Central memory CD8-positive, alpha-beta T cell (primary cell): ENCODE data around the gene CCM2L.

Experiments used
- ATAC-seq: fragments of 150-1000 bp; cut with Tn5 transposase; replicated peaks from 2 replicates; pipeline ENCODE4 v1.10.0; 2022; ENCODE audit warnings: mild to moderate bottlenecking, moderate FRiP score, moderate number of reproducible peaks; ENCODE audit not compliant: poor library complexity, severe bottlenecking; ENCODE audit errors: extremely low read depth
- DNase-seq, 2 donors: peaks; one replicate each; pipeline ENCODE4 v3.0.0; 2021; ENCODE audit warnings: low spot score in 2 of 2
- H3K27ac Mint-ChIP-seq: one replicate; pipeline ENCODE4 v1.8.0; 2022; ENCODE audit warnings: low read depth, mild to moderate bottlenecking, moderate library complexity, mixed read lengths
- H3K27me3 Mint-ChIP-seq: one replicate; pipeline ENCODE4 v1.8.0; 2022; ENCODE audit warnings: mixed read lengths
- H3K36me3 Mint-ChIP-seq: one replicate; pipeline ENCODE4 v1.8.0; 2022; ENCODE audit warnings: mild to moderate bottlenecking, moderate library complexity, mixed read lengths; ENCODE audit not compliant: insufficient read depth
- H3K4me1 Mint-ChIP-seq: one replicate; pipeline ENCODE4 v1.8.0; 2022; ENCODE audit warnings: mixed read lengths
- H3K4me3 Mint-ChIP-seq: one replicate; pipeline ENCODE4 v1.8.0; 2022; ENCODE audit warnings: mild to moderate bottlenecking, moderate library complexity, mixed read lengths
- H3K9me3 Mint-ChIP-seq: one replicate; pipeline ENCODE4 v1.8.0; 2022; ENCODE audit warnings: mixed read lengths

The CCM2L gene

GRCh38 chr20:32010101-32010500 lies at the start of gene CCM2L:
CCM2L (plus strand) TSS chr20:32010438; CDS start chr20:32010455, 17 bp downstream.
- DNase-seq (no peak), ATAC-seq (no peak)
- no peak within 1 kb of the TSS for H3K4me3 Mint-ChIP-seq
- no peak within 1 kb of the TSS for H3K27ac Mint-ChIP-seq
- peaks cover 6% of the 10 kb centered on the region for H3K4me1 Mint-ChIP-seq
- H3K36me3 Mint-ChIP-seq, result no peaks in the 10 kb centered on the region
- H3K27me3 Mint-ChIP-seq, result peaks cover 35% of the 10 kb centered on the region
- H3K9me3 Mint-ChIP-seq, result no peaks in the 10 kb centered on the region

GRCh38 chr20:31962761-31963160 lies 47.5 kb upstream of the CCM2L start:
- ATAC-seq, result no peak
- no peak for DNase-seq
- Mint-ChIP-seq H3K27ac (no peak overlapping the region), H3K27me3 (peaks cover 94% of the 10 kb centered on the region), H3K9me3 (no peaks in the 10 kb centered on the region), H3K4me3 (no peak overlapping the region), H3K4me1 (no peaks in the 10 kb centered on the region), H3K36me3 (no peaks in the 10 kb centered on the region)

GRCh38 chr20:31963889-31964288 lies 46.3 kb upstream of the CCM2L start:
- Mint-ChIP-seq H3K9me3 (no peaks in the 10 kb centered on the region), H3K4me1 (peaks cover 6% of the 10 kb centered on the region), H3K4me3 (no peak overlapping the region), H3K36me3 (peaks cover 2% of the 10 kb centered on the region), H3K27me3 (peaks cover 98% of the 10 kb centered on the region), H3K27ac (no peak overlapping the region)
- DNase-seq, result no peak
- no peak for ATAC-seq

GRCh38 chr20:31966991-31967655 lies 43.1 kb upstream of the CCM2L start:
- Mint-ChIP-seq H3K36me3 (peaks cover 4% of the 10 kb centered on the region), H3K4me1 (peaks cover 6% of the 10 kb centered on the region), H3K4me3 (peak overlapping the region; percentile 80), H3K27ac (no peak overlapping the region), H3K27me3 (peaks cover 94% of the 10 kb centered on the region), H3K9me3 (no peaks in the 10 kb centered on the region)
- ATAC-seq (no peak), DNase-seq (no peak)

GRCh38 chr20:31967830-31968249 lies 42.4 kb upstream of the CCM2L start, which contains the start of gene XKR7:
XKR7 (plus strand) TSS chr20:31968151; CDS start chr20:31968176, 25 bp downstream.
- peaks cover 4% of the 10 kb centered on the region for H3K36me3 Mint-ChIP-seq
- no peak for DNase-seq
- peaks cover 94% of the 10 kb centered on the region for H3K27me3 Mint-ChIP-seq
- H3K9me3 Mint-ChIP-seq, result no peaks in the 10 kb centered on the region
- no peak within 1 kb of the TSS for H3K27ac Mint-ChIP-seq
- peaks cover 6% of the 10 kb centered on the region for H3K4me1 Mint-ChIP-seq
- H3K4me3 Mint-ChIP-seq, result peak within 1 kb of the TSS; percentile 80
- ATAC-seq, result no peak

GRCh38 chr20:31968291-31969126 lies 41.7 kb upstream of the CCM2L start:
- no peak overlapping the region for H3K27ac Mint-ChIP-seq
- ATAC-seq, result peak; percentile 89
- peaks cover 6% of the 10 kb centered on the region for H3K4me1 Mint-ChIP-seq
- H3K9me3 Mint-ChIP-seq, result no peaks in the 10 kb centered on the region
- peak; percentile 75 to 88 for DNase-seq
- peaks cover 4% of the 10 kb centered on the region for H3K36me3 Mint-ChIP-seq
- H3K4me3 Mint-ChIP-seq, result peak overlapping the region; percentile 80
- peaks cover 95% of the 10 kb centered on the region for H3K27me3 Mint-ChIP-seq

- Mint-ChIP-seq H3K27ac (no peak overlapping the region), H3K36me3 (peaks cover 4% of the 10 kb centered on the region), H3K4me1 (peaks cover 6% of the 10 kb centered on the region), H3K4me3 (no peak overlapping the region), H3K27me3 (peaks cover 95% of the 10 kb centered on the region), H3K9me3 (no peaks in the 10 kb centered on the region)
- no peak for ATAC-seq
- DNase-seq, result no peak
These were observed 40.2 kb upstream of the CCM2L start for GRCh38 chr20:31969991-31970390.

- H3K36me3 Mint-ChIP-seq, result peaks cover 4% of the 10 kb centered on the region
- peaks cover 92% of the 10 kb centered on the region for H3K27me3 Mint-ChIP-seq
- no peak overlapping the region for H3K4me3 Mint-ChIP-seq
- no peak for DNase-seq
- H3K4me1 Mint-ChIP-seq, result peaks cover 6% of the 10 kb centered on the region
- no peak overlapping the region for H3K27ac Mint-ChIP-seq
- H3K9me3 Mint-ChIP-seq, result no peaks in the 10 kb centered on the region
- ATAC-seq, result no peak
These were observed 37.7 kb upstream of the CCM2L start for GRCh38 chr20:31972471-31973021.

- Mint-ChIP-seq H3K9me3 (no peaks in the 10 kb centered on the region), H3K36me3 (no peaks in the 10 kb centered on the region), H3K27me3 (peaks cover 89% of the 10 kb centered on the region), H3K4me1 (no peaks in the 10 kb centered on the region), H3K27ac (no peak overlapping the region), H3K4me3 (no peak overlapping the region)
- no peak for ATAC-seq
- no peak for DNase-seq
These were observed 35.9 kb upstream of the CCM2L start for GRCh38 chr20:31974296-31974695.

- peaks cover 89% of the 10 kb centered on the region for H3K27me3 Mint-ChIP-seq
- H3K27ac Mint-ChIP-seq, result no peak overlapping the region
- ATAC-seq (no peak), DNase-seq (no peak)
- no peak overlapping the region for H3K4me3 Mint-ChIP-seq
- H3K36me3 Mint-ChIP-seq, result no peaks in the 10 kb centered on the region
- H3K4me1 Mint-ChIP-seq, result no peaks in the 10 kb centered on the region
- H3K9me3 Mint-ChIP-seq, result no peaks in the 10 kb centered on the region
These were observed 35.2 kb upstream of the CCM2L start for GRCh38 chr20:31974951-31975487.

GRCh38 chr20:31975874-31976273 lies 34.4 kb upstream of the CCM2L start:
- H3K9me3 Mint-ChIP-seq, result no peaks in the 10 kb centered on the region
- DNase-seq (no peak), ATAC-seq (no peak)
- H3K27me3 Mint-ChIP-seq, result peaks cover 89% of the 10 kb centered on the region
- no peak overlapping the region for H3K27ac Mint-ChIP-seq
- no peaks in the 10 kb centered on the region for H3K4me1 Mint-ChIP-seq
- H3K4me3 Mint-ChIP-seq, result no peak overlapping the region
- H3K36me3 Mint-ChIP-seq, result no peaks in the 10 kb centered on the region

GRCh38 chr20:31977080-31977479 lies 33.2 kb upstream of the CCM2L start:
- no peak for DNase-seq
- no peak for ATAC-seq
- no peaks in the 10 kb centered on the region for H3K9me3 Mint-ChIP-seq
- peaks cover 90% of the 10 kb centered on the region for H3K27me3 Mint-ChIP-seq
- no peaks in the 10 kb centered on the region for H3K4me1 Mint-ChIP-seq
- H3K36me3 Mint-ChIP-seq, result no peaks in the 10 kb centered on the region
- H3K27ac Mint-ChIP-seq, result no peak overlapping the region
- H3K4me3 Mint-ChIP-seq, result no peak overlapping the region
